Measurements from ENCODE around the gene MYO9A.

DNA sequence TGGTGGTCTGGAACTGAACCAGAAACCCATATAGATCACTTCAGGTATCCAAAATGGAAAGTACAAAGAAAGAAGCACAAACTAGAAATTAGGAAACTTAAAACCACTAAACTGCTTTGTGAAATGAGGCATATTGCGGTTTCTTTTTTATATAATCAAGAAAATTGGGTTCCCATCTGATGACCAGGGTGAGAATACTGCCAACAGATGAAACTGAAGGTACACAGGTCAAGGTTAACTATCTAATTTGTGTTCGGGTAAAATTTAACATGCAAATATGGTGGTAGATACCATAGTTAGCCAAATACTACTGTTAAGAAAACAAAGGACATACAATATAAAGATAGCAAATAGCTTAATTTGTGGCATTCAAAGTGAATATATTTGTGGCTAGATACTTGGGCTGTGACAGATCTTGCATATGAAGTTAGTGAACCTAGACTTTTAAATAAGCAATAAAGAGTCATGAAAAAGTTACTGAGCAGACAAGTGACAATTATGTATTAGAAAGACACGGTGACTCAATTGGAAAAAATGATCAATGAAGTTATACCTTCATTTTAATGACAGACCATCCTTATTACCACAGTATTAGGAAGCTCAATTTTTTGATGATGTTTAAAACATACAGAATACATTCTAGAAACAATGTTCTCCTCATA, 180.2 kb downstream of the MYO9A start:
- TF ChIP-seq, protein P1, sequence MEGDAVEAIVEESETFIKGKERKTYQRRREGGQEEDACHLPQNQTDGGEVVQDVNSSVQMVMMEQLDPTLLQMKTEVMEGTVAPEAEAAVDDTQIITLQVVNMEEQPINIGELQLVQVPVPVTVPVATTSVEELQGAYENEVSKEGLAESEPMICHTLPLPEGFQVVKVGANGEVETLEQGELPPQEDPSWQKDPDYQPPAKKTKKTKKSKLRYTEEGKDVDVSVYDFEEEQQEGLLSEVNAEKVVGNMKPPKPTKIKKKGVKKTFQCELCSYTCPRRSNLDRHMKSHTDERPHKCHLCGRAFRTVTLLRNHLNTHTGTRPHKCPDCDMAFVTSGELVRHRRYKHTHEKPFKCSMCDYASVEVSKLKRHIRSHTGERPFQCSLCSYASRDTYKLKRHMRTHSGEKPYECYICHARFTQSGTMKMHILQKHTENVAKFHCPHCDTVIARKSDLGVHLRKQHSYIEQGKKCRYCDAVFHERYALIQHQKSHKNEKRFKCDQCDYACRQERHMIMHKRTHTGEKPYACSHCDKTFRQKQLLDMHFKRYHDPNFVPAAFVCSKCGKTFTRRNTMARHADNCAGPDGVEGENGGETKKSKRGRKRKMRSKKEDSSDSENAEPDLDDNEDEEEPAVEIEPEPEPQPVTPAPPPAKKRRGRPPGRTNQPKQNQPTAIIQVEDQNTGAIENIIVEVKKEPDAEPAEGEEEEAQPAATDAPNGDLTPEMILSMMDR (IDR thresholded peaks at IDR 0.05): no peak
- TF ChIP-seq EZH2phosphoT487 (IDR thresholded peaks at IDR 0.05) (no peak), EZH2 (IDR thresholded peaks at IDR 0.05) (no peak)

Data from neural progenitor cell (in vitro differentiated cells).